DOHH2 (cell line): ENCODE data around the gene CLASP1.

ENCODE experiments used
- CTCF ChIP-seq: fragments of 200-600 bp; sonication (generic); IDR thresholded peaks from one replicate; pipeline ENCODE4 v1.5.1; 2014; ENCODE audit warnings: antibody characterized with exemption, mild to moderate bottlenecking, low read depth, low read length; ENCODE audit not compliant: poor library complexity, severe bottlenecking
- EZH2phosphoT487 ChIP-seq: fragments of 200-600 bp; sonication (generic); IDR thresholded peaks from 2 replicates; pipeline ENCODE4 v1.6.1; 2017; ENCODE audit warnings: borderline replicate concordance, mild to moderate bottlenecking, antibody characterized with exemption, low read length, moderate library complexity, mixed read lengths

GRCh38 chr2:121436918-121437317, 212.3 kb downstream of the CLASP1 start:
- TF ChIP-seq CTCF = no peak
- TF ChIP-seq EZH2phosphoT487 = no peak
